Activated CD4-positive, alpha-beta memory T cell treated with anti-CD3 and anti-CD28 coated beads, Interleukin-2, amount 10 ng/mL, durations not matched to agents 7 days and 5 days (primary cell): ENCODE measurements around the gene MOCS2. TPM values are rescaled to one million over a fixed set of nuclear protein-coding genes. Genes with fewer than 3 reads are reported as not detected.

Experiments used
- CTCF ChIA-PET: fragments of 350-600 bp; sonication (Branson Sonifier 250); formaldehyde crosslinking; loops from one replicate; lab custom pipeline; 2021; ENCODE audit warnings: antibody characterized with exemption, inconsistent platforms; lab: Charles Lee
- POLR2A ChIA-PET: fragments of 350-600 bp; sonication (Branson Sonifier 250); formaldehyde crosslinking; loops from one replicate; lab custom pipeline; 2021; ENCODE audit warnings: antibody characterized with exemption; lab: Charles Lee
- DNase-seq: peaks from one replicate; pipeline ENCODE4 v3.0.0-alpha.2; 2020
- H3K27ac Mint-ChIP-seq: one replicate; pipeline ENCODE4 v1.8.0; 2021; ENCODE audit warnings: mild to moderate bottlenecking, mixed read lengths
- H3K27me3 Mint-ChIP-seq: one replicate; pipeline ENCODE4 v1.8.0; 2021; ENCODE audit warnings: mixed read lengths
- H3K36me3 Mint-ChIP-seq: one replicate; pipeline ENCODE4 v1.8.0; 2021; ENCODE audit warnings: low read depth, mixed read lengths
- H3K4me1 Mint-ChIP-seq: one replicate; pipeline ENCODE4 v1.8.0; 2021; ENCODE audit warnings: mixed read lengths
- H3K4me3 Mint-ChIP-seq: one replicate; pipeline ENCODE4 v1.8.0; 2021; ENCODE audit warnings: mild to moderate bottlenecking, mixed read lengths
- H3K9me3 Mint-ChIP-seq: one replicate; pipeline ENCODE4 v1.8.0; 2021; ENCODE audit warnings: mixed read lengths
- total RNA-seq, 2 experiments: library from RNA; stranded (reverse); gene quantifications; one replicate each; pipeline ENCODE4 v1.2.3, GENCODE V29; 2021

Gene MOCS2
- 10 to 100 TPM; 26.0 to 26.9 TPM for total RNA-seq

- H3K36me3 Mint-ChIP-seq, result peaks cover 25% of the 10 kb centered on the region
Observed at GRCh38 chr5:53109443-53110127, at the start of gene MOCS2. Gene MOCS2 (minus strand): TSS chr5:53109757. CDS start chr5:53107174, 2,583 bp downstream.

GRCh38 chr5:53151713-53152458 is 42.3 kb upstream of the MOCS2 start:
- H3K36me3 Mint-ChIP-seq, result no peaks in the 10 kb centered on the region
- H3K9me3 Mint-ChIP-seq, result no peaks in the 10 kb centered on the region
- DNase-seq, result no peak
- ChIA-PET POLR2A (no interaction called here), CTCF (no interaction called here)
- no peaks in the 10 kb centered on the region for H3K4me1 Mint-ChIP-seq
- no peak overlapping the region for H3K4me3 Mint-ChIP-seq
- H3K27me3 Mint-ChIP-seq, result peaks cover 3% of the 10 kb centered on the region
- no peak overlapping the region for H3K27ac Mint-ChIP-seq

More at GRCh38 chr5:53109443-53110127, at the start of gene MOCS2:
- CTCF ChIA-PET, result interaction anchor here (0.6 to 1.5 kb wide), 17 partner anchors 9 to 310 kb away, joined by 3 to 21 read pairs (median 3); no protein-coding TSS in a partner anchor
- Mint-ChIP-seq H3K9me3 (no peaks in the 10 kb centered on the region), H3K27ac (peak within 1 kb of the TSS; percentile 68), H3K4me3 (peak within 1 kb of the TSS; percentile 97), H3K27me3 (no peaks in the 10 kb centered on the region), H3K4me1 (peaks cover 48% of the 10 kb centered on the region)
- peak; percentile 92 for DNase-seq
- POLR2A ChIA-PET, result interaction anchor here (0.7 to 1.6 kb wide), 19 partner anchors 9 to 384 kb away, joined by 3 to 6 read pairs (median 3); no protein-coding TSS in a partner anchor

GRCh38 chr5:53133020-53133419 is 23.5 kb upstream of the MOCS2 start:
- no peaks in the 10 kb centered on the region for H3K9me3 Mint-ChIP-seq
- no peak overlapping the region for H3K4me3 Mint-ChIP-seq
- CTCF ChIA-PET, result no interaction called here
- H3K27ac Mint-ChIP-seq, result no peak overlapping the region
- H3K27me3 Mint-ChIP-seq, result no peaks in the 10 kb centered on the region
- peaks cover 5% of the 10 kb centered on the region for H3K4me1 Mint-ChIP-seq
- no peak for DNase-seq
- H3K36me3 Mint-ChIP-seq, result no peaks in the 10 kb centered on the region
- POLR2A ChIA-PET, result no interaction called here

- no peak overlapping the region for H3K4me3 Mint-ChIP-seq
- no peaks in the 10 kb centered on the region for H3K36me3 Mint-ChIP-seq
- H3K27ac Mint-ChIP-seq, result no peak overlapping the region
- ChIA-PET CTCF (no interaction called here), POLR2A (no interaction called here)
- peaks cover 5% of the 10 kb centered on the region for H3K4me1 Mint-ChIP-seq
- no peaks in the 10 kb centered on the region for H3K27me3 Mint-ChIP-seq
- H3K9me3 Mint-ChIP-seq, result no peaks in the 10 kb centered on the region
- DNase-seq, result no peak
Observed at GRCh38 chr5:53130266-53130665, 20.7 kb upstream of the MOCS2 start.

GRCh38 chr5:53128481-53128880 is 18.9 kb upstream of the MOCS2 start:
- POLR2A ChIA-PET, result no interaction called here
- H3K4me3 Mint-ChIP-seq, result no peak overlapping the region
- no peak overlapping the region for H3K27ac Mint-ChIP-seq
- H3K4me1 Mint-ChIP-seq, result peaks cover 5% of the 10 kb centered on the region
- H3K9me3 Mint-ChIP-seq, result no peaks in the 10 kb centered on the region
- no peaks in the 10 kb centered on the region for H3K27me3 Mint-ChIP-seq
- H3K36me3 Mint-ChIP-seq, result no peaks in the 10 kb centered on the region
- no peak for DNase-seq
- CTCF ChIA-PET, result no interaction called here

GRCh38 chr5:53127107-53127506 is 17.6 kb upstream of the MOCS2 start:
- no peak for DNase-seq
- Mint-ChIP-seq H3K4me1 (peaks cover under 1% of the 10 kb centered on the region), H3K4me3 (no peak overlapping the region), H3K27me3 (no peaks in the 10 kb centered on the region), H3K9me3 (no peaks in the 10 kb centered on the region), H3K27ac (no peak overlapping the region), H3K36me3 (no peaks in the 10 kb centered on the region)
- POLR2A ChIA-PET, result no interaction called here
- CTCF ChIA-PET, result no interaction called here

- Mint-ChIP-seq H3K4me1 (no peaks in the 10 kb centered on the region), H3K9me3 (no peaks in the 10 kb centered on the region), H3K27ac (no peak overlapping the region), H3K27me3 (no peaks in the 10 kb centered on the region), H3K4me3 (no peak overlapping the region), H3K36me3 (no peaks in the 10 kb centered on the region)
- ChIA-PET POLR2A (interaction anchor here (0.8 kb wide), 1 partner anchor 17 kb away, joined by 3 read pairs; no protein-coding TSS in a partner anchor), CTCF (no interaction called here)
- DNase-seq, result no peak
Observed at GRCh38 chr5:53126521-53126920, 17.0 kb upstream of the MOCS2 start.

- H3K4me1 Mint-ChIP-seq, result no peaks in the 10 kb centered on the region
- H3K27me3 Mint-ChIP-seq, result no peaks in the 10 kb centered on the region
- POLR2A ChIA-PET, result no interaction called here
- no peak overlapping the region for H3K27ac Mint-ChIP-seq
- DNase-seq, result no peak
- CTCF ChIA-PET, result interaction anchor here (0.5 to 1.7 kb wide), 3 partner anchors 14 to 1107 kb away, joined by 3 to 8 read pairs (median 4); partner anchors contain the start of gene MOCS2
- H3K36me3 Mint-ChIP-seq, result no peaks in the 10 kb centered on the region
- no peaks in the 10 kb centered on the region for H3K9me3 Mint-ChIP-seq
- no peak overlapping the region for H3K4me3 Mint-ChIP-seq
Observed at GRCh38 chr5:53123702-53124101, 14.1 kb upstream of the MOCS2 start.

- Mint-ChIP-seq H3K9me3 (no peaks in the 10 kb centered on the region), H3K27ac (no peak overlapping the region), H3K4me3 (no peak overlapping the region), H3K36me3 (no peaks in the 10 kb centered on the region), H3K27me3 (no peaks in the 10 kb centered on the region), H3K4me1 (no peaks in the 10 kb centered on the region)
- CTCF ChIA-PET, result no interaction called here
- DNase-seq, result no peak
- POLR2A ChIA-PET, result no interaction called here
Observed at GRCh38 chr5:53120165-53120564, 10.6 kb upstream of the MOCS2 start.

GRCh38 chr5:53118879-53119278 is 9.3 kb upstream of the MOCS2 start:
- ChIA-PET CTCF (interaction anchor here (0.9 to 2.1 kb wide), 2 partner anchors 9 to 171 kb away, joined by 3 to 6 read pairs; partner anchors contain the start of gene MOCS2), POLR2A (interaction anchor here (1.4 kb wide), 1 partner anchor 9 kb away, joined by 3 read pairs; the partner anchor contains the start of gene MOCS2)

GRCh38 chr5:53116597-53116996 is 7.0 kb upstream of the MOCS2 start:
- ChIA-PET POLR2A (no interaction called here), CTCF (interaction anchor here (2.8 kb wide), 1 partner anchor 168 kb away, joined by 13 read pairs; no protein-coding TSS in a partner anchor)
- H3K27ac Mint-ChIP-seq, result no peak overlapping the region
- H3K4me3 Mint-ChIP-seq, result no peak overlapping the region
- H3K36me3 Mint-ChIP-seq, result no peaks in the 10 kb centered on the region
- H3K9me3 Mint-ChIP-seq, result no peaks in the 10 kb centered on the region
- no peak for DNase-seq
- no peaks in the 10 kb centered on the region for H3K4me1 Mint-ChIP-seq
- no peaks in the 10 kb centered on the region for H3K27me3 Mint-ChIP-seq

More at GRCh38 chr5:53118879-53119278, 9.3 kb upstream of the MOCS2 start:
- DNase-seq, result no peak
- Mint-ChIP-seq H3K36me3 (no peaks in the 10 kb centered on the region), H3K27me3 (no peaks in the 10 kb centered on the region), H3K4me1 (no peaks in the 10 kb centered on the region), H3K27ac (no peak overlapping the region), H3K9me3 (no peaks in the 10 kb centered on the region), H3K4me3 (no peak overlapping the region)

- ChIA-PET CTCF (interaction anchor here (0.7 to 2.8 kb wide), 3 partner anchors 46 to 166 kb away, joined by 3 to 13 read pairs (median 5); no protein-coding TSS in a partner anchor), POLR2A (no interaction called here)
- H3K27me3 Mint-ChIP-seq, result no peaks in the 10 kb centered on the region
- no peak overlapping the region for H3K27ac Mint-ChIP-seq
- peaks cover 12% of the 10 kb centered on the region for H3K4me1 Mint-ChIP-seq
- H3K4me3 Mint-ChIP-seq, result no peak overlapping the region
- H3K9me3 Mint-ChIP-seq, result no peaks in the 10 kb centered on the region
- DNase-seq, result no peak
- no peaks in the 10 kb centered on the region for H3K36me3 Mint-ChIP-seq
Observed at GRCh38 chr5:53114988-53115387, 5.4 kb upstream of the MOCS2 start.

- ChIA-PET CTCF (interaction anchor here (0.9 kb wide), 1 partner anchor 17 kb away, joined by 4 read pairs; no protein-coding TSS in a partner anchor), POLR2A (no interaction called here)
- H3K27me3 Mint-ChIP-seq, result no peaks in the 10 kb centered on the region
- peaks cover 17% of the 10 kb centered on the region for H3K4me1 Mint-ChIP-seq
- no peaks in the 10 kb centered on the region for H3K9me3 Mint-ChIP-seq
- no peaks in the 10 kb centered on the region for H3K36me3 Mint-ChIP-seq
- no peak for DNase-seq
- no peak overlapping the region for H3K4me3 Mint-ChIP-seq
- no peak overlapping the region for H3K27ac Mint-ChIP-seq
Observed at GRCh38 chr5:53113947-53114346, 4.4 kb upstream of the MOCS2 start.
